Thoracic aorta (tissue), 2 donors: ENCODE data around the gene TLCD3B. TPM values are rescaled to one million over a fixed set of nuclear protein-coding genes. Genes with fewer than 3 reads are reported as not detected.
"Not testable (repeated sequence)": the region's sequence is repeated elsewhere in the genome, so short reads cannot be mapped to it uniquely, and the experiment has no call there.

ENCODE experiments used
- ATAC-seq: fragments of 150-250 bp; one replicate; pipeline ENCODE4 v1.8.0; 2017; ENCODE audit warnings: low read depth; ENCODE audit not compliant: insufficient number of reproducible peaks, low FRiP score
- DNase-seq: peaks from one replicate; pipeline ENCODE4 v3.0.0-alpha.2; 2020; ENCODE audit warnings: low spot score
- H3K27ac ChIP-seq, 2 donors: fragments of 200-600 bp; sonication (generic); 1 replicate in 1 of 2; 2 replicates in 1 of 2; pipeline ENCODE4 v1.5.1; 2016; ENCODE audit warnings: mild to moderate bottlenecking in 2 of 2, moderate library complexity in 2 of 2
- H3K27me3 ChIP-seq: fragments of 200-600 bp; sonication (generic); replicated peaks from 2 replicates; pipeline ENCODE4 v1.6.0; 2016; ENCODE audit warnings: mild to moderate bottlenecking; ENCODE audit not compliant: insufficient read depth
- H3K36me3 ChIP-seq: fragments of 200-600 bp; sonication (generic); one replicate; pipeline ENCODE4 v1.5.1; 2016
- H3K4me1 ChIP-seq, 2 donors: fragments of 200-600 bp; sonication (generic); 1 replicate in 1 of 2; 2 replicates in 1 of 2; pipeline versions ENCODE4 v1.5.1 to v1.6.0; 2016; ENCODE audit warnings: low read depth in 2 of 2, mild to moderate bottlenecking in 1 of 2; ENCODE audit not compliant: control insufficient read depth in 1 of 2
- H3K4me3 ChIP-seq: fragments of 200-600 bp; sonication (generic); 2 replicates; pipeline ENCODE4 v1.5.1; 2016; ENCODE audit warnings: mild to moderate bottlenecking
- H3K9me3 ChIP-seq: fragments of 200-600 bp; sonication (generic); 2 replicates; pipeline ENCODE4 v1.5.1; 2016
- total RNA-seq, 2 donors: library from RNA; depleted of rRNA; stranded (reverse); fragments of >200 nt; gene quantifications; one replicate each; pipeline versions ENCODE4 v1.1.0 to v1.2.3, GENCODE V29; 2016
- TF ChIP-seq, protein P1 (sequence below): fragments of 200-600 bp; sonication (generic); IDR thresholded peaks from one replicate; pipeline ENCODE4 v1.5.1; 2019; ENCODE audit warnings: antibody characterized with exemption

The TLCD3B gene
- total RNA-seq, 2 donors from 2014 or later, result not detected

DNA sequence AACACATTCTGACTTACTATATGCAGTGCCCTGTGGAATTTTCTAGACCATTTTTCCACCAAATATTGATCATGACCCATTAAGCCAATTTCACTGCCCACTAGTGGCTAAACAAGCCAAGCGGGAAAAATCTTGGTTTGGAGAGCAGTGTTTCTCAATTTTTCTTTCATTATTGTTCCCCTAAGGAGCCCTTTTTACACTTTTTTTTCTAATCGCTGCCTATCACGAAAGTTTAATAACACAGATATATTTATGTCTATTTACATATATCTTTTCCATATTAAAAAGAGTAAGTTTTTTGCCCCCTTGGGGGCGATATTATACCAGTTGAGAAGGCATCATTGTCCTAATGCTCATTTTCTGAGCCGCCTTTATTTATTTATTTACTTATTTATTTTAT is 10.8 kb upstream of the TLCD3B start:
- H3K27me3 ChIP-seq, result no peaks in the 10 kb centered on the region
- ATAC-seq (no peak), DNase-seq (no peak)
- no peak overlapping the region for H3K27ac ChIP-seq
- no peaks in the 10 kb centered on the region for H3K4me1 ChIP-seq
- H3K9me3 ChIP-seq, result no peaks in the 10 kb centered on the region
- H3K4me3 ChIP-seq, result no peak overlapping the region
- TF ChIP-seq, protein P1, sequence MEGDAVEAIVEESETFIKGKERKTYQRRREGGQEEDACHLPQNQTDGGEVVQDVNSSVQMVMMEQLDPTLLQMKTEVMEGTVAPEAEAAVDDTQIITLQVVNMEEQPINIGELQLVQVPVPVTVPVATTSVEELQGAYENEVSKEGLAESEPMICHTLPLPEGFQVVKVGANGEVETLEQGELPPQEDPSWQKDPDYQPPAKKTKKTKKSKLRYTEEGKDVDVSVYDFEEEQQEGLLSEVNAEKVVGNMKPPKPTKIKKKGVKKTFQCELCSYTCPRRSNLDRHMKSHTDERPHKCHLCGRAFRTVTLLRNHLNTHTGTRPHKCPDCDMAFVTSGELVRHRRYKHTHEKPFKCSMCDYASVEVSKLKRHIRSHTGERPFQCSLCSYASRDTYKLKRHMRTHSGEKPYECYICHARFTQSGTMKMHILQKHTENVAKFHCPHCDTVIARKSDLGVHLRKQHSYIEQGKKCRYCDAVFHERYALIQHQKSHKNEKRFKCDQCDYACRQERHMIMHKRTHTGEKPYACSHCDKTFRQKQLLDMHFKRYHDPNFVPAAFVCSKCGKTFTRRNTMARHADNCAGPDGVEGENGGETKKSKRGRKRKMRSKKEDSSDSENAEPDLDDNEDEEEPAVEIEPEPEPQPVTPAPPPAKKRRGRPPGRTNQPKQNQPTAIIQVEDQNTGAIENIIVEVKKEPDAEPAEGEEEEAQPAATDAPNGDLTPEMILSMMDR, result peak; percentile 31
- H3K36me3 ChIP-seq, result no peaks in the 10 kb centered on the region

DNA sequence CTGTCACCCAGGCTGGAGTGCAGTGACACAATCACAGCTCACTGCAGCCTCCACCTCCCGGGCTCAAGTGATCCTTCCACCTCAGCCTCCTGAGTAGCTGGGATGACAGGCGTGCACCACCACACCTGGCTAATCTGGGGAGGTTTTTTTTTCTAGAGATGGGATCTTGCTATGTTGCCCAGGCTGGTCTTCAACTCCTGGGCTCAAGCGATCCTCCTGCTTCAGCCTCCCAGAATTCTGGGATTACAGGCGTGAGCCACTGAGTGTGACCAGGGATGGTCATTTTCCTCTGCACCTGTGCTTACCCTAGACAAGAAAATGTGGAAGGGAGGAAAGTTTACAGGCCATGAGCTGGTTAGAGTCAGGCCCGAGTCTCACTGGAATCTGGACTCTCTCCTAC is 9.6 kb upstream of the TLCD3B start:
- H3K27me3 ChIP-seq, H3K4me1 ChIP-seq, H3K4me3 ChIP-seq, H3K36me3 ChIP-seq, H3K27ac ChIP-seq, H3K9me3 ChIP-seq, DNase-seq, ATAC-seq: not testable (repeated sequence)

DNA sequence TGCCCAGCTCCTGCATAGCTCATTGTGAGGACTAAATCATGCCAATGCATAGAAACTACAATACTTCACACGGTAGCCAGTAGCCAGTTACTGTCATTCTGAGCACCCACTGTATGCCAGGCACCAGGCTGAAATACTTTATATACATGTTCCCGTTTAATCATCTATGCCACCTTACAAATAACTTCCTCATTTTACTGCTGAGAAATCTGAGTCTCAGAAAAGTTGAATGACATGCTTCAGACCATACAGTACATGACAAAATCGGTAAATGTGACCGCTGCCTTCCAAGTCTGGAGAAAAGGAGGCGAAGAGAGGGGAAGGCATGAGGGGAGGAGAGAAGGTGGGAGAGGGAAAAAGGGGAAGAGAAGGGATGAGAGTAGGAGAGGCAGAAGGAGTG is 9.2 kb upstream of the TLCD3B start:
- TF ChIP-seq, protein P1, result no peak
- H3K36me3 ChIP-seq, result no peaks in the 10 kb centered on the region

DNA sequence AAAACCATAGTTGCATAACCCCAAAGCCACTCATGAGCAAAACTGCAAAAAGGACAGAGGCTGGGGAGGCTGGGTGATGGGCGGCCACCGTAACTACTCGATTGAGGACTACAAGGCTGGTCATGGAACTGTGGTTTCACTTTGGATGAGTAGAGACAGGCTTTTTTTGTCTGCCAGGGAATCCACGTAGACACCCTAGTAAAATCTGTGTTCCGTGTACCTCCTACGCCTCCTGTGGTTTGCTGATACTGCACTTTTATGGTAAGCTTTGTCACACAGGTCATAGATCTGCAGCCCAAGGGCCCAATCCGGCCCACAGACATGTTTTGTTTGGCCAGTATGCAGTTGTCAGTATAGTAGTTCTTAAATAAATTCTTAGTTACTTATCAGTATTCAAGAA is 2.2 kb upstream of the TLCD3B start:
- Histone ChIP-seq H3K36me3 (no peaks in the 10 kb centered on the region), H3K27me3 (peaks cover 19% of the 10 kb centered on the region), H3K4me3 (no peak overlapping the region), H3K27ac (no peak overlapping the region), H3K4me1 (peaks cover 2 to 8% of the 10 kb centered on the region in 2 donors), H3K9me3 (no peaks in the 10 kb centered on the region)
- TF ChIP-seq, protein P1, result no peak
- ATAC-seq (no peak), DNase-seq (no peak)

More for the DNA sequence above, 9.2 kb upstream of the TLCD3B start:
- no peaks in the 10 kb centered on the region for H3K9me3 ChIP-seq
- DNase-seq (no peak), ATAC-seq (no peak)
- H3K4me3 ChIP-seq, result no peak overlapping the region
- H3K4me1 ChIP-seq, result no peaks in the 10 kb centered on the region
- H3K27ac ChIP-seq, result no peak overlapping the region
- H3K27me3 ChIP-seq, result no peaks in the 10 kb centered on the region

DNA sequence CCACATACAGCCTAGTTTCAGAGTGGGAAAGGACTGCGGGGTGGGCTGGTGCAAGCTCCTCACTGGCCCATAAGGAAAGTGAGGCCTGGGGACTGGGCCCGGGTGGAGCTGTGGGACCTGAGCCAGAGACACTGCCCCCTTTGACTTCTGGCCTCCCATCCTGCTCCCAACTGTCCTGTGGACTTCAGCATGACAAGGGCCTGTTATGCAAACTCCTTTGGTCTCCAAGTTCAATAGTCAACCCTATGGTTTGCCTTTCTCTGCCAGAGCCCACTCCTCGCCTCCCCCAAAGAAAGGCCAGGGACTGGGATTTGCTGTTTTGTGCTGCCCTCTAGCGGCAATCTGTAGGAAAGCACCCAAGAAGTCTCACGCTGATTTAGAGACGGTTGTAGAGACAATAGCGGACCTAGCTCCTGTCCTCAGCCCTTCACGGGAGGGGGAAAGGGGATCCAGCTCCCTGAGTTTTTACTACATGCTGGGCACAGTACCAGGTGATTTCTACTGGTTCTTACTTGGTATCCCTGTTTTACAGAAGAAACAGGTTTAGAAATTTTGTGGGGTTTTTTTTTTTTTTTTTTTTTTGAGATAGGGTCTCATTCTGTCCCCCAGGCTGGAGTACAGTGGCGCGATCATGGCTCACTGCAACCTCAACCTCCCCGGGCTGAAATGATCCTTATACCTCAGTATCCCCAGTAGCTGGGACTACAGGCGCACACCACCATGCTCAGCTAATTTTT is 1.2 kb upstream of the TLCD3B start:
- peaks cover 2 to 8% of the 10 kb centered on the region in 2 donors for H3K4me1 ChIP-seq
- H3K36me3 ChIP-seq, result no peaks in the 10 kb centered on the region
- peaks cover 19% of the 10 kb centered on the region for H3K27me3 ChIP-seq
- no peak overlapping the region for H3K27ac ChIP-seq
- ATAC-seq, result no peak
- DNase-seq, result no peak
- H3K4me3 ChIP-seq, result no peak overlapping the region
- no peaks in the 10 kb centered on the region for H3K9me3 ChIP-seq
- TF ChIP-seq, protein P1, result peak; percentile 66
